Neural cell (in vitro differentiated cells): Measurements from ENCODE around the gene PCAT6. TPM values are rescaled to one million over a fixed set of nuclear protein-coding genes. Genes with fewer than 3 reads are reported as not detected.

ENCODE experiments used
- H2AFZ ChIP-seq: fragments of 200-600, 300-800 bp; sonication (generic), shearing (Covaris generic); 2 replicates; pipeline ENCODE4 v1.6.0; 2014; ENCODE audit warnings: low read depth, mild to moderate bottlenecking, antibody characterized with exemption, low read length, moderate library complexity
- H3F3A ChIP-seq: fragments of 200-600 bp; shearing (Covaris generic); 2 replicates; pipeline ENCODE4 v1.6.1; 2016; ENCODE audit warnings: mild to moderate bottlenecking, moderate library complexity, mixed read lengths, antibody characterized with exemption, low read length; ENCODE audit not compliant: insufficient read depth, poor library complexity, severe bottlenecking
- H3K27ac ChIP-seq: fragments of 200-600, 300-800 bp; sonication (generic), shearing (Covaris generic); 2 replicates; pipeline ENCODE4 v1.5.1; 2014; ENCODE audit warnings: mild to moderate bottlenecking, low read length, moderate library complexity
- H3K27me3 ChIP-seq: fragments of 300-800, 200-600 bp; sonication (generic), shearing (Covaris generic); 2 replicates; pipeline ENCODE4 v1.6.0; 2014; ENCODE audit warnings: mild to moderate bottlenecking, low read depth, low read length, moderate library complexity; ENCODE audit not compliant: insufficient read depth
- H3K36me3 ChIP-seq: fragments of 300-800, 200-600 bp; sonication (generic), shearing (Covaris generic); 2 replicates; pipeline ENCODE4 v1.5.1; 2014; ENCODE audit warnings: mild to moderate bottlenecking, antibody characterized with exemption, low read length, moderate library complexity; ENCODE audit not compliant: insufficient read depth
- H3K4me2 ChIP-seq: fragments of 300-800, 200-600 bp; sonication (generic), shearing (Covaris generic); 2 replicates; pipeline ENCODE4 v1.6.0; 2014; ENCODE audit warnings: mild to moderate bottlenecking, low read length
- H3K4me3 ChIP-seq: fragments of 300-800, 200-600 bp; sonication (generic), shearing (Covaris generic); 2 replicates; pipeline ENCODE4 v1.5.1; 2014; ENCODE audit warnings: mild to moderate bottlenecking, low read length, moderate library complexity
- H3K79me2 ChIP-seq: fragments of 200-600 bp; shearing (Covaris generic); replicated peaks from 2 replicates; pipeline ENCODE4 v1.6.0; 2014; ENCODE audit warnings: mild to moderate bottlenecking, low read length, moderate library complexity; ENCODE audit not compliant: insufficient read depth
- H3K9ac ChIP-seq: fragments of 300-800, 200-600 bp; sonication (generic), shearing (Covaris generic); 2 replicates; pipeline ENCODE4 v1.6.1; 2016; ENCODE audit warnings: mild to moderate bottlenecking, low read length, mixed read lengths
- H3K9me2 ChIP-seq: fragments of 200-600 bp; shearing (Covaris generic); 2 replicates; pipeline ENCODE4 v1.6.1; 2016; ENCODE audit warnings: mild to moderate bottlenecking, low read length, mixed read lengths; ENCODE audit not compliant: insufficient read depth
- H3K9me3 ChIP-seq: fragments of 200-600, 300-800 bp; sonication (generic), shearing (Covaris generic); 2 replicates; pipeline ENCODE4 v1.6.1; 2016; ENCODE audit warnings: mild to moderate bottlenecking, mixed run types, low read length, moderate library complexity, mixed read lengths
- H4K20me1 ChIP-seq: fragments of 200-600 bp; shearing (Covaris generic); 2 replicates; pipeline ENCODE4 v1.6.1; 2016; ENCODE audit warnings: mild to moderate bottlenecking, mixed run types; ENCODE audit not compliant: insufficient read depth
- CTCF ChIP-seq: fragments of 450-650 bp; IDR thresholded peaks from 2 replicates; pipeline ENCODE4 v1.5.1; 2014; ENCODE audit warnings: antibody characterized with exemption, mild to moderate bottlenecking, moderate library complexity; ENCODE audit not compliant: poor library complexity, severe bottlenecking
- EP300 ChIP-seq: fragments of 450-650 bp; conservative IDR thresholded peaks from 2 replicates; pipeline ENCODE4 v1.6.1; 2014; ENCODE audit warnings: antibody characterized with exemption, mild to moderate bottlenecking, moderate library complexity; ENCODE audit not compliant: poor library complexity, severe bottlenecking
- EZH2 ChIP-seq: fragments of 200-600, 300-800 bp; shearing (Covaris generic), sonication (generic); IDR thresholded peaks from 2 replicates; pipeline ENCODE4 v1.6.1; 2014; ENCODE audit warnings: antibody characterized with exemption, low read length, borderline replicate concordance, mild to moderate bottlenecking; ENCODE audit not compliant: insufficient read depth, poor library complexity, severe bottlenecking
- MXI1 ChIP-seq: fragments of 450-650 bp; conservative IDR thresholded peaks from 2 replicates; pipeline ENCODE4 v1.6.1; 2014; ENCODE audit warnings: antibody characterized with exemption, mild to moderate bottlenecking; ENCODE audit not compliant: poor library complexity, severe bottlenecking
- POLR2AphosphoS5 ChIP-seq: IDR thresholded peaks from 2 replicates; pipeline ENCODE4 v1.6.1; 2012
- RAD21 ChIP-seq: fragments of 450-650 bp; conservative IDR thresholded peaks from 2 replicates; pipeline ENCODE4 v1.6.1; 2014; ENCODE audit warnings: antibody characterized with exemption, mild to moderate bottlenecking, moderate library complexity
- REST ChIP-seq: IDR thresholded peaks from 2 replicates; pipeline ENCODE4 v1.6.1; 2012; ENCODE audit warnings: borderline replicate concordance
- SMC3 ChIP-seq: fragments of 450-650 bp; conservative IDR thresholded peaks from 2 replicates; pipeline ENCODE4 v1.6.1; 2014; ENCODE audit warnings: antibody characterized with exemption, mild to moderate bottlenecking, moderate library complexity; ENCODE audit not compliant: poor library complexity
- TAF1 ChIP-seq: IDR thresholded peaks from 2 replicates; pipeline ENCODE4 v1.6.1; 2012; ENCODE audit warnings: low read depth
- polyA plus RNA-seq: library from polyadenylated mRNA; depleted of rRNA; stranded (reverse); fragments of >200 nt; gene quantifications from 2 replicates; pipeline ENCODE4 v1.2.3, GENCODE V29; 2014

The PCAT6 gene
- polyA plus RNA-seq, 1 donor from 2014 or later: 0.76 TPM

- Histone ChIP-seq H3K27me3 (no peaks in the 10 kb centered on the region), H4K20me1 (no peaks in the 10 kb centered on the region), H3K27ac (no peak overlapping the region), H2AFZ (no peak overlapping the region), H3K9me3 (no peaks in the 10 kb centered on the region), H3F3A (no peaks in the 10 kb centered on the region), H3K9me2 (no peaks in the 10 kb centered on the region), H3K36me3 (no peaks in the 10 kb centered on the region), H3K4me3 (no peak overlapping the region), H3K4me2 (no peak overlapping the region), H3K79me2 (no peaks in the 10 kb centered on the region), H3K9ac (no peak overlapping the region)
- TF ChIP-seq POLR2AphosphoS5 (no peak), RAD21 (no peak), SMC3 (no peak), MXI1 (no peak), TAF1 (no peak), REST (no peak), CTCF (no peak), EP300 (no peak), EZH2 (no peak)
Observed at GRCh38 chr1:202843081-202843480, 32.3 kb downstream of the PCAT6 start.

GRCh38 chr1:202844259-202844658, 33.5 kb downstream of the PCAT6 start:
- Histone ChIP-seq H3K9me3 (no peaks in the 10 kb centered on the region), H3K27ac (no peak overlapping the region), H3K27me3 (no peaks in the 10 kb centered on the region), H3K4me3 (no peak overlapping the region), H3F3A (no peaks in the 10 kb centered on the region), H3K9me2 (no peaks in the 10 kb centered on the region), H4K20me1 (no peaks in the 10 kb centered on the region), H3K79me2 (no peaks in the 10 kb centered on the region), H3K9ac (no peak overlapping the region), H3K36me3 (no peaks in the 10 kb centered on the region), H2AFZ (no peak overlapping the region), H3K4me2 (no peak overlapping the region)
- no peak for TF ChIP-seq REST
